NB4 (cell line): ENCODE data around the gene SELENOI.

Experiments used
- DNase-seq: peaks from one replicate; pipeline ENCODE4 v3.0.0; 2010; ENCODE audit warnings: low read depth
- H3K4me3 ChIP-seq: one replicate; pipeline ENCODE4 v1.5.1; 2011; ENCODE audit warnings: mild to moderate bottlenecking, low read depth, low read length, moderate library complexity
- CTCF ChIP-seq: IDR thresholded peaks from one replicate; pipeline ENCODE4 v1.5.1; 2012; ENCODE audit warnings: low read depth, low read length
- MAX ChIP-seq: IDR thresholded peaks from 2 replicates; pipeline ENCODE4 v1.6.1; 2011; ENCODE audit warnings: low read depth, low read length
- MYC ChIP-seq: IDR thresholded peaks from 2 replicates; pipeline ENCODE4 v1.6.1; 2011; ENCODE audit warnings: low read depth, low read length
- POLR2A ChIP-seq: IDR thresholded peaks from 2 replicates; pipeline ENCODE4 v1.6.1; 2011; ENCODE audit warnings: mild to moderate bottlenecking; ENCODE audit not compliant: insufficient read length; ENCODE audit errors: extremely low read depth

Gene SELENOI

GRCh38 chr2:26394694-26395093 is 48.8 kb downstream of the SELENOI start:
- no peak for DNase-seq
- H3K4me3 ChIP-seq: no peak overlapping the region
- TF ChIP-seq MYC (no peak), POLR2A (no peak), MAX (no peak), CTCF (no peak)

- no peak overlapping the region for H3K4me3 ChIP-seq
- DNase-seq: peak; percentile 59
- TF ChIP-seq MYC (no peak), MAX (no peak), CTCF (peak; percentile 14)
Observed at GRCh38 chr2:26395394-26395793, 49.5 kb downstream of the SELENOI start.

- no peak overlapping the region for H3K4me3 ChIP-seq
- peak; percentile 96 for DNase-seq
- peak; percentile 17; the same call in 1 of the 2 replicates for TF ChIP-seq MYC
- TF ChIP-seq POLR2A: no peak
- TF ChIP-seq CTCF: no peak
- no peak for TF ChIP-seq MAX
Observed at GRCh38 chr2:26396734-26397298, 50.9 kb downstream of the SELENOI start.

GRCh38 chr2:26399771-26400376 is 53.9 kb downstream of the SELENOI start:
- peak; percentile 86 for DNase-seq
- no peak for TF ChIP-seq MYC
- no peak for TF ChIP-seq MAX
- TF ChIP-seq CTCF: no peak
- no peak for TF ChIP-seq POLR2A

GRCh38 chr2:26400723-26401122 is 54.8 kb downstream of the SELENOI start:
- peak; percentile 31 for DNase-seq
- H3K4me3 ChIP-seq: no peak overlapping the region
- TF ChIP-seq CTCF (no peak), POLR2A (no peak), MAX (no peak), MYC (no peak)

More at GRCh38 chr2:26399771-26400376, 53.9 kb downstream of the SELENOI start:
- H3K4me3 ChIP-seq: no peak overlapping the region
